ENCODE results near the gene KIF26B. TPM values are rescaled to one million over a fixed set of nuclear protein-coding genes. Genes with fewer than 3 reads are reported as not detected.

Gene KIF26B
- total and polyA plus RNA-seq, 2 of the 4 experiments (the other 2 are of a cell fraction) = 0.53 to 0.54 TPM

DNA sequence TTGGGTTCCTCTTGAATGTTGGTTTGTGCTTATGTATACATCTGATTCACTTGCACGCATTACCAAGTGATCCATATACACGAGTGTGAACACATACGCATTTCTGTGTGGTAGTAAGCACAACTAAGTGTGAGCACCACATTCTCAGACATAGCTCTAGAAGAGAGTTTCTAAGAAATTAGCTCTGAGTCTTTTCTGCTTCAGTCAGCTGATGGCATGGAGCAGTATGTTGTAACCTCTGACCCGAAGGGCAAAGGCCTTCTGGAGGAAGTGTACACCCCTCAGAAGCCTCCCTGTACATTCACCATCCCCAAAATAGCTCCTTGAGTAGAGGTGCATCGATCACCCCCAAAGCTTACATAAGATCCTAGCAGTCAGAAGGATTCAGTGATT, 183.7 kb downstream of the KIF26B start:
- dilution Hi-C loops (cut with HindIII; ENCODE audit: low sequenced_read_pairs, unreplicated experiment) = no loop called here
- H3K4me3 ChIP-seq (ENCODE audit: insufficient read depth, low read depth, low read length) = no peak overlapping the region
- H2BK5ac ChIP-seq (ENCODE audit: low read depth, low read length, poor library complexity, severe bottlenecking) = no peak overlapping the region
- H3K9me1 ChIP-seq (ENCODE audit: insufficient read depth, low read length) = no peaks in the 10 kb centered on the region
- no peaks in the 10 kb centered on the region for H3K9me3 ChIP-seq (ENCODE audit: control insufficient read depth, insufficient read depth, low read length)
- H3K23ac ChIP-seq (ENCODE audit: low read depth, low read length) = no peak overlapping the region
- H3K14ac ChIP-seq (replicated peaks; ENCODE audit: low read depth, low read length) = no peak overlapping the region
- in situ Hi-C loops (cut with MboI; ENCODE audit: low sequenced_read_pairs) = no loop called here
- no peak for DNase-seq
- no peak overlapping the region for H3K9ac ChIP-seq (ENCODE audit: low read depth, low read length)
- intact Hi-C loops (cut with micrococcal nuclease) = no loop called here
- H3K4me2 ChIP-seq (ENCODE audit: low read depth, low read length) = no peak overlapping the region
- WGBS, 2 experiments (ENCODE audit: extremely low coverage in 2 of 2, insufficient read length in 1 of 2) = no CpG with 5 or more reads among the region's 5 CpGs
- H4K91ac ChIP-seq (ENCODE audit: insufficient read depth, low read depth, low read length) = no peak overlapping the region
- H2AK9ac ChIP-seq (replicated peaks; ENCODE audit: low read depth, low read length, poor library complexity) = no peak overlapping the region
- H3K36me3 ChIP-seq (ENCODE audit: control insufficient read depth, insufficient read depth, low read length) = no peaks in the 10 kb centered on the region
- H2BK20ac ChIP-seq (ENCODE audit: low read depth, low read length) = no peak overlapping the region
- CTCF ChIA-PET = no interaction called here
- H2BK120ac ChIP-seq (ENCODE audit: low read depth, low read length) = no peak overlapping the region
- H3K18ac ChIP-seq (ENCODE audit: low read depth, low read length) = no peak overlapping the region
- no peak overlapping the region for H2AFZ ChIP-seq (replicated peaks; ENCODE audit: low read length, poor library complexity)
- no peaks in the 10 kb centered on the region for H3K4me1 ChIP-seq (ENCODE audit: control insufficient read depth, insufficient read depth, low read length)
- H3K27ac ChIP-seq (ENCODE audit: insufficient read depth, low read length) = no peak overlapping the region
- no peak overlapping the region for H3K56ac ChIP-seq (ENCODE audit: extremely low read depth, insufficient read depth, low read length)
- no peak overlapping the region for H2BK15ac ChIP-seq (ENCODE audit: low read depth, low read length)
- no peak overlapping the region for H4K8ac ChIP-seq (ENCODE audit: low read depth in 2 of 2, low read length in 2 of 2)
- ATAC-seq (ENCODE audit: low read depth) = no peak
- H3K4ac ChIP-seq (ENCODE audit: low read depth, low read length) = no peak overlapping the region
- POLR2A ChIA-PET (ENCODE audit: unreplicated experiment) = no interaction called here
- BruUV-seq (replicated peaks) = no TSS peak
- no peak overlapping the region for H2AK5ac ChIP-seq (ENCODE audit: low read depth, low read length)
- H4K20me1 ChIP-seq (ENCODE audit: insufficient read depth, low read length) = no peaks in the 10 kb centered on the region
- no peaks in the 10 kb centered on the region for H3K27me3 ChIP-seq (ENCODE audit: control insufficient read depth, insufficient read depth, low read length)
- H4K5ac ChIP-seq (ENCODE audit: low read depth, low read length) = no peak overlapping the region
- H3K79me1 ChIP-seq (ENCODE audit: low read depth in 1 of 2, low read length in 2 of 2) = no peaks in the 10 kb centered on the region
- TF ChIP-seq NFE2L2 (IDR thresholded peaks at IDR 0.05; ENCODE audit: low read depth, low read length) = no peak
- no peak for TF ChIP-seq RCOR1 (IDR thresholded peaks at IDR 0.05; ENCODE audit: insufficient replicate concordance, low read length)
- no peak for TF ChIP-seq RAD21 (IDR thresholded peaks at IDR 0.05; ENCODE audit: low read length)
- TF ChIP-seq, protein P1, sequence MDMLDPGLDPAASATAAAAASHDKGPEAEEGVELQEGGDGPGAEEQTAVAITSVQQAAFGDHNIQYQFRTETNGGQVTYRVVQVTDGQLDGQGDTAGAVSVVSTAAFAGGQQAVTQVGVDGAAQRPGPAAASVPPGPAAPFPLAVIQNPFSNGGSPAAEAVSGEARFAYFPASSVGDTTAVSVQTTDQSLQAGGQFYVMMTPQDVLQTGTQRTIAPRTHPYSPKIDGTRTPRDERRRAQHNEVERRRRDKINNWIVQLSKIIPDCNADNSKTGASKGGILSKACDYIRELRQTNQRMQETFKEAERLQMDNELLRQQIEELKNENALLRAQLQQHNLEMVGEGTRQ (IDR thresholded peaks at IDR 0.05; ENCODE audit: low read depth, low read length) = no peak
- TF ChIP-seq, protein P2, sequence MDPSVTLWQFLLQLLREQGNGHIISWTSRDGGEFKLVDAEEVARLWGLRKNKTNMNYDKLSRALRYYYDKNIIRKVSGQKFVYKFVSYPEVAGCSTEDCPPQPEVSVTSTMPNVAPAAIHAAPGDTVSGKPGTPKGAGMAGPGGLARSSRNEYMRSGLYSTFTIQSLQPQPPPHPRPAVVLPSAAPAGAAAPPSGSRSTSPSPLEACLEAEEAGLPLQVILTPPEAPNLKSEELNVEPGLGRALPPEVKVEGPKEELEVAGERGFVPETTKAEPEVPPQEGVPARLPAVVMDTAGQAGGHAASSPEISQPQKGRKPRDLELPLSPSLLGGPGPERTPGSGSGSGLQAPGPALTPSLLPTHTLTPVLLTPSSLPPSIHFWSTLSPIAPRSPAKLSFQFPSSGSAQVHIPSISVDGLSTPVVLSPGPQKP (IDR thresholded peaks at IDR 0.05; ENCODE audit: borderline replicate concordance, low read depth, low read length) = no peak

Measured in IMR-90 (cell line).